ENCODE measurements around the gene PDSS2.
A peak's percentile ranks its signal among the peaks of the same experiment; 100 is the strongest.

Gene PDSS2, protein sequence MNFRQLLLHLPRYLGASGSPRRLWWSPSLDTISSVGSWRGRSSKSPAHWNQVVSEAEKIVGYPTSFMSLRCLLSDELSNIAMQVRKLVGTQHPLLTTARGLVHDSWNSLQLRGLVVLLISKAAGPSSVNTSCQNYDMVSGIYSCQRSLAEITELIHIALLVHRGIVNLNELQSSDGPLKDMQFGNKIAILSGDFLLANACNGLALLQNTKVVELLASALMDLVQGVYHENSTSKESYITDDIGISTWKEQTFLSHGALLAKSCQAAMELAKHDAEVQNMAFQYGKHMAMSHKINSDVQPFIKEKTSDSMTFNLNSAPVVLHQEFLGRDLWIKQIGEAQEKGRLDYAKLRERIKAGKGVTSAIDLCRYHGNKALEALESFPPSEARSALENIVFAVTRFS

DNA sequence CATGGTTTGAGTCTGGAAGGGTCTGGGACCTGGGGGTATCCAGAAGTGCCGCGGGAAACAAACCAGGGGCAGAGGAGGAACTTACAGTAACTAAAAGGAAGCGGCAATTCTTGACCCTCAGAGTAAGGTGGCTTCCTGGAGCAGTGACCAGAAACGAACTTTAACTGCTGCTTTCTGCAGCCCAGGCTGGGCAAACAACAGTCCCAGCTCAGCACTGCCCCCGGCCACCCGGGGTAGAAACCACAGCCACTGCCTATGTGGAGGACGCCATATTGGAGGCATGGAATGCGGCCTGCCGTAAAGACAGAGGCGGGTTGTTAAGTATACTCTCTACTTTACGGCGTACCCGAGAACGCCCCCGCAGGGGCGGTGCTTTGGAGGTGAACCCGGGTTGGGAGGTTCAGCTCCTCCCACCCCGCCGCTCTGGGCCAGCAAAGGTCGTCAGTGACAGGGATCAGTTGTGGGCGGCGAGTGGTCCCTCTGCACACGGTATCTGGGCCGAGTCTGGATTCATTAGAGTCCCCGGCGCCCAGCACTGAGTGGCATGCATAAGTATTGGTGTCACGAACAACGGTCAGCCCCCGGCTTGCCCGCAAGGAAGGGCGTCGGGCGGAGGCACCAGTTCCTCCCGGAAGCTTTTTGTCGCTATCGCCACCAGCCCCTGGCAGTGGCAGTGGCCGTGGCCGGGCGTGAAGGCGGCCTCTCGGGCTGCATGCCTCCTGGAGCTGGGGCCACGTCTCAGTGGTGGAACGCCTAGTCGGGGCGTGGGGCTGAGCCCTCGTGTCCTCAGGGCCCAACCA, at the start of gene PDSS2:
PDSS2 (minus strand) TSS at position 282 of the 800 bp plus-strand sequence; CDS start at position 3, 279 bp downstream.
- no peak for TF ChIP-seq GATA1 (IDR thresholded peaks at IDR 0.05; ENCODE audit: low read depth, low read length)
- TF ChIP-seq POLR2A (IDR thresholded peaks at IDR 0.05; ENCODE audit: low read length), result peak; percentile 97
- peak; percentile 97 to 98 for DNase-seq

DNA sequence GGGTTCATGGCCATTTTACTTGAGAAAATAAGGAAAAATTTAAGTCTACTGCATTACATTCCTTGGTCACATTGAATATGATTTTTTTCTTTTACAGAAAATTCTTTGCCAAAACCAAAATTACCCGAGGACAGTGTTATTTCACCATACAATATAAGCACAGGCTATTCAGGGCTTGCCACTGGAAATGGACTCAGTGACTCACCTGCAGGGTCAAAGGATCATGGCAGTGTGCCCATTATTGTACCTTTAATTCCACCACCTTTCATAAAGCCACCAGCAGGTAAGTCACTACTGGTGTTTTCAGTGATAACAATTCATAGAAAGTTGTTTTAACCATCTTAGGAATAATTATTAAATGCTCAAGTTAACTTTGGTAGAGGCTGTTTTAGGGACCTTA, 46.8 kb upstream of the PDSS2 start:
- TF ChIP-seq GATA1 (IDR thresholded peaks at IDR 0.05; ENCODE audit: low read depth, low read length) (no peak), POLR2A (IDR thresholded peaks at IDR 0.05; ENCODE audit: low read length) (no peak)
- DNase-seq, result no peak

DNA sequence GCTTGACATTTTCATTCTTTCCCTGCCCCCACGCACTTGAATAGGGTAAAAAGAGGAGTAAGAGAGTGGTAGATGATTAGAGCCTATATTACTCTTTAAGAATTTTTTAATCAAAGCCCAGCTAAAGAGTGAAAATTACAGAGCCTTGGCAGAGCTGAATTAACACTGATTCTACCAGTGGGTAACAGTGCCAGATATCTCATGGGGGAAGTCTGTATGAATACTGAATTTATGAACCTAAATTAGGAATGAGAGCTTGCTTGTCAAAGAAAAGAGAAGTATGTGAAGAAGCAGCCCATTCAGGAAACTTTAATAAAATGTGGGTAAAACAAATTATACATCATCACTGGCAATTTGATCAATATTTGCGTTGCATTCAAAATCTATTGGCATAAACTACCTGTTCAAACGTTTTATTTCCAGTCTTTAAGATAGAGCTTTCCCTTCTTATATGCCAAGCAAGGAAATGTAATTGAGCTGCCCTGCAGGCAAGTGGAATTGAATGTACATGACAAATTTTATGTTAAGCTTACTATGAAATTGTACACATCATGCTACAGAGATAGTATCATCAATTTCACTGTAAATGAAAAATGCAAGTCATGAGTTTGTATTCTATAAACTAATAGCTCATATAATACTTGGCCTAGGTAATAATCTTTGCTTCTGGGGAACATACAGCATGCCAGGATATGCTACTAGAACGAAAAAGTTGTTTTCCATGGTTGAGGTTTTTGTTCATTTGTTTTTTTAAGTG, 45.1 kb upstream of the PDSS2 start:
- TF ChIP-seq POLR2A (IDR thresholded peaks at IDR 0.05; ENCODE audit: low read length) (no peak), GATA1 (IDR thresholded peaks at IDR 0.05; ENCODE audit: low read depth, low read length) (no peak)
- peak; percentile 12 to 13 for DNase-seq

DNA sequence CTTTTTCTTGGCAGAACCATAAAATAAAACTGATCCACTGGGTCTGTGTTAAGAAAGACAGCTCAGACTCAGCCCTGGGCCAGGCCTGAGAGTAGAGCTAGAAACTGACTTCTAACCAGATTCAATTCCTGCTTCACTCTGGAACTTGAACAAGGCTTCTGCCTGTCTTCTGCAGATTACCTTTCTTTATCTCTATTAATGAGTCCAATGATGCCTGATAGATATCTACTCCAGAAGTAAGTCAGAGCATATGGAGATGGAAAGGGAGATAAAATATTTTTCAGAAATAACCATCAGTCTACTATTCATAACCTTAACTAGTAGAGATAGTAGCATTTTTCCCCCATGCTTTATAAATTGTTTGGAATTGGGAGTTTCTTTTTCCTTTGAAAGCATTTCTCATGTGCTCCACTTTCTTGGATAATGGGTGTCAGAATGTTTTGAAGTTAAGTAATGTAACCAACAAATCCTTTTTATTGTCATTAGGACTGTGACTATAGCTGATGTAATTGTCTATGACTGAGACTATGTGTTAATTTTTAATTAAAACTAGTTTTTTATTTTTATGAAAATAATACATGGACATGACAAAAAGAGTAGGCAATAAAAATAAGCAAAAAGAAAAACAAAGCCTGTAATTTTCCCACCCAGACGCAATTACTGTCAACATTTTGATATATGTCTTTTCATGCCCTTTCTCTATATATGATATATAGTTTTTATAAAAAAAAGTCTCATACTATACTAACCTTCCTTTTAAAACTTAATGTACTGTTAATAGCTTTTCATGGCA, 37.7 kb upstream of the PDSS2 start:
- no peak for DNase-seq
- TF ChIP-seq POLR2A (IDR thresholded peaks at IDR 0.05; ENCODE audit: low read length), result no peak
- no peak for TF ChIP-seq GATA1 (IDR thresholded peaks at IDR 0.05; ENCODE audit: low read depth, low read length)

DNA sequence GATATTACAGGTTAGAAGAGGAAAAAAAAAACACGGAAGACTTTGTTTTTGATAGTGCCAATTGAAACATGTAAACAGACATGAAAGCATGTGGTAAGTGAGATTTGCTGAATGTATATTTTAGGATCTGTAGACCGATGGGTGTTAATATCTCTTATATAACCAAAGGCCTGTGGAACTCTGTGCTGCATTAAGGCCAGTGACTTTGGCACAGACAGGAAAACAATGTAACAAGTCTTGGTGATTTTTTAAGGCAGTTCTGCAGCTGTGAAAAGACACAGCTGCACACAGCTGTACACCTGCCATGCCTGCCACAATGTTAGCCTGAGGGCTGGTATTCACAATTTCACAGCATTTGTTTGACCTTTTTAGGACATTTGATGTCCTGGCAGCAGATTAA, 36.6 kb upstream of the PDSS2 start:
- no peak for DNase-seq
- TF ChIP-seq GATA1 (IDR thresholded peaks at IDR 0.05; ENCODE audit: low read depth, low read length), result no peak
- no peak for TF ChIP-seq POLR2A (IDR thresholded peaks at IDR 0.05; ENCODE audit: low read length)

DNA sequence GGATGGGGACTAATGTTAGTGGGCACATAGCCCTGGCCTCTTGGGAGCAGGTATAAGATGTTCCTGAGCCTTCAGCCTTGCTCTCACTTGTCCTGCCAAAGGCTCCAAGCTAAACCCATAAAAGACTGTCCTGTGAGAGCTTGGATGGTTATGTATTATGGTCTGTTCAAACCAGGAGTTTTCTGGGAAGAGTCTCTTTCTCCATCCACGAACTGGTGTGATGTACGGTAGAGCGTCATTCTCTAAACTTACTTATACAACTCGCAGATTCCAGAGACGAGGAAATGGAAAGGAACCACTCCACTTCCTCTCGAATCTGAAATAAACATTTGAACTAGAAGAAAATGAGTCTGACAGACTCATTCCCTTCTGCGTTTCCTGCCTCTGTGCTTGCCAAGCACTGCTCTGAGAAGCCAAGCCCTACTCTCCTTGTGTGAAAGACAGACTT, 35.9 kb upstream of the PDSS2 start:
- TF ChIP-seq POLR2A (IDR thresholded peaks at IDR 0.05; ENCODE audit: low read length), result no peak
- TF ChIP-seq GATA1 (IDR thresholded peaks at IDR 0.05; ENCODE audit: low read depth, low read length), result no peak

DNA sequence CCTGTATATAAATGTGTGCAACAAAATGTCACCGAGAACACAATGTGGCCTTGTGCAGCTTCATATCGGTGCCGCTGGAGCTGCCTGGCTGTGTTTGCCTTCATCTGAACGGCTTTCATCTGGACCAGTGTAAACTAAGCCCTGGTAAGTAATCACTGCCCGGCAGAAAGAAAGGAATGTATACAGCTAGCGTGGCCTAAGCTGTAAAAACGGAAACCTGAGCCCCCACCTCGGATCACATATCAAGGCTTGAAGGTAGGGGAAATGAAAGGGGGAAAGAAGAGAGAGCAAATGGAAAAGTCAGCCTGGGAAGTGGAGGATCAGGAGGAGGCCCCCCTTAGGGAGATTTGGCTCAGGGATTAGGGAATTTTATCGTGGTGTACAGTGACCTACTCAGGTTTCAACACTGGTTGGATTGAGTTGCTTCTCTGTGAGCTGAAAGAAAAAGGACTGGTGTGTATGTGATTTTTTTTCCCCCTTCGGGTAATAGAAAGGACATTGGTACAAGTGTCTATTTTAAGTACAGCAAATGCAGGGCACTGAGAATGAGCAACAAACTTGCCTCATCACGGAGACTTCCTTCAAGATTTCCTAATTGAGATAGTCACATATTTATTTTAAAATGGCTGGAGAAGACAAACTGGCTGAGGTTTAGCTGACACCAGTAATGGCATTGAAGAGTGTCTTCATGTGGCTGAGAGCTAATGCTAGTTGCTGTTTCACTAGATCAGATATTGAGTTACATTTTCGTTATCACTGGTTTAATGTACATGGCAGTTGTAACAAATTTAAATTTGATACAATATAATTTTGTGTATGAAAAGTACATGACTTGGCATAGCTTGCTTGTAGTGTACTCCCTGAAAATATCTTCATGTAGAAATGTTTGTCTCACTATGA, 34.0 kb upstream of the PDSS2 start:
- no peak for DNase-seq
- TF ChIP-seq POLR2A (IDR thresholded peaks at IDR 0.05; ENCODE audit: low read length) (no peak), GATA1 (IDR thresholded peaks at IDR 0.05; ENCODE audit: low read depth, low read length) (no peak)

More for the DNA sequence above, 35.9 kb upstream of the PDSS2 start:
- DNase-seq, result no peak

DNA sequence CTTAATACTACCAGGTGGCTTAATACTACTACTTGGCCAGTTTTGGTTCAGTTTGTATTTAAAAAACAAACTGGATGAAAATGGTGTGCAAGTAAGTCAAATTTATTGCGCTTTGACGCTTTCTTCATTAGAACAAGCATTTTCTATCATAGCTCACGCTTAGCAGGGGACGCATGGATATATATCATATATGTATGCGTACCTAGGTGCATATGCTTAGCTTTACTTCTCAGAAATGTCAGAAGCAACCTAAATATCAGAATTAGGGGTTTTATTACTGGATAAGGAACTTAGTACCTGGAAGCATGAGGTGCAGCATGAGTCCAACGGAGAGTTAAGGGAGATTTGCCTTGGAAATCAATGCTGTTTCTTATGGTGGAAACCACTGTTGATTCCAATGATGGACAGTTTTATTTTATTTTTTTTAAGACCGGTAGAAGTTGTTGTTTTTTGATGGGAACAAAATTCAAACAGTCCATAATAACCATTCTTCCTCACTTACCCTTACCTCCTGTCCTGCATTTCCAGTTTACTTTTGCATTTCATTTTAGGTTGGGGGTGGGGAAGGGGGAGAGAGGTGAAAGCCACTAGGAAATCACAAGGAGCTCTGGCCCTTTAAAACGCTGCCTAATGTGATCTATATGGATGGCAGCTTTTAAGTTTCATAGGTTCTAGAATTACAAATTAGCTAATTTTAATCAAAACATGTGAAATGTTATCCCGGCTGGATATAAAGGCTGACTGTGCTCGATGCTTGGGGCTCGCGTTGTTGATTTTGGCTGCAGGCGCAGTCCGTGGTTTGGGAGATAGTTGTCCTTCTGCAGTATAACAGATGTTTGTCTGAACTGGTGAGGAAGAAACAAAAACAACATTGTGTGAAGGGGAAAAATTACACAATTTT, 32.6 kb upstream of the PDSS2 start:
- DNase-seq, result no peak
- TF ChIP-seq GATA1 (IDR thresholded peaks at IDR 0.05; ENCODE audit: low read depth, low read length) (no peak), POLR2A (IDR thresholded peaks at IDR 0.05; ENCODE audit: low read length) (no peak)

DNA sequence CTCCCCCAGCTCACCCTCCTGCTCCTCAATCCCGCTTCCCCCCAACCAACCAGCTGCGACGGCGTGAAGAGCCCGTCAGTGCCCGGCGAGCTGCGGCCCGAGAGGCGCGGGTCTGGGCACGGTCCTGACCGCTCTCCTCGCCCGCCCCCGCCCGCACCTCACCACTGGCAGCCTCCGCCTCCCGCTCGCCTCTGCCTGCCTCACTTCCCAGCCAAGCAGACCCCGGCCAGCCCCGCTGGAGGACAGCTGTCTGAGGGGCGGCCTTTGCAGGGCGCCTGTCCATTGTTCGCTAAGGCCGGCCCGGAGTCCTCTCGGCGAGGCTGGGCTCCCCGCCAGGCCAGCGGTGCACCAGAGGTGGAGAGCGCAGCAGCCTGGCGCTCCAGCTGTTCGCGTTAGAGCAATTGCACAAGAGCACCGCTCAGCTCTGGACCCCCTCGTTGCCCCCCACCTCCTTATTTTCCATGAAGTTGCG, 31.8 kb upstream of the PDSS2 start:
- peak; percentile 14 to 28 for DNase-seq
- TF ChIP-seq POLR2A (IDR thresholded peaks at IDR 0.05; ENCODE audit: low read length), result no peak
- TF ChIP-seq GATA1 (IDR thresholded peaks at IDR 0.05; ENCODE audit: low read depth, low read length), result no peak

DNA sequence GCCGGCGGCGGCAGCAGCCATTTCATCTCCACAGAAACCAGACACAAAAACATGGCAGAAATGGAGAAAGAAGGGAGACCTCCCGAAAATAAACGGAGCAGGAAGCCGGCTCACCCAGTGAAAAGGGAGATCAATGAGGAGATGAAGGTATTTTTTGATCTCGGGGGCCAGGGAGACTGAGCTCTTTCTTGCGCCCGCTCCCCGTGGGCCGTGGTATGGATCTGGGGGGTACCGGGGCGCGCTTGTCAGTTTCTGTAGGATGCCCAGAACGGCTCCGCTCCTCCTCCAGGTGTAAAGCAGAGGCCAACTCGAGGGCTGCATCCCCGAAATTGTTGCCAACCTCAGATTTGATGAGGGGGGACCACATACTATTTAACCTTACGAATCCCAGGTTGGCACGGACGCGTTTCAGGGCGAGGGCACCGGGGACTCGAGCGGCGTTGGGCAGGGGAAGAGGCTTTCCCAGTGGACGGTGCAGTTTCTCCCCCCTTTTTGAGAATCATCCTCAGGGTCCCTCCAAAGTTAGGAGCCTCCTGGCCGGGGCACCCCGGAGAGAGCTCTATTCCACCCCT, 31.3 kb upstream of the PDSS2 start:
- DNase-seq, result no peak
- TF ChIP-seq POLR2A (IDR thresholded peaks at IDR 0.05; ENCODE audit: low read length) (no peak), GATA1 (IDR thresholded peaks at IDR 0.05; ENCODE audit: low read depth, low read length) (no peak)
